Mucosa of descending colon (tissue), 3 donors: Measurements from ENCODE around the gene PDE2A. TPM values are rescaled to one million over a fixed set of nuclear protein-coding genes. Genes with fewer than 3 reads are reported as not detected.

Experiments
- ATAC-seq: fragments of 200-7000 bp; cut with Tn5 transposase; one replicate; pipeline ENCODE4 v1.9.1; 2020; ENCODE audit warnings: mild to moderate bottlenecking, moderate library complexity
- DNase-seq, 3 donors: peaks; one replicate each; pipeline ENCODE4 v3.0.0-alpha.2; 2020
- H3K36me3 ChIP-seq: fragments of 200-600 bp; one replicate; pipeline ENCODE4 v1.8.0; 2021; ENCODE audit warnings: low read depth, mild to moderate bottlenecking
- H3K4me1 ChIP-seq: fragments of 200-600 bp; one replicate; pipeline ENCODE4 v1.8.0; 2021; ENCODE audit warnings: low read depth, mild to moderate bottlenecking
- H3K4me3 ChIP-seq: fragments of 200-600 bp; one replicate; pipeline ENCODE4 v1.8.0; 2021; ENCODE audit warnings: mild to moderate bottlenecking
- H3K9me3 ChIP-seq: fragments of 200-600 bp; one replicate; pipeline ENCODE4 v1.8.0; 2021; ENCODE audit warnings: mild to moderate bottlenecking
- CTCF ChIP-seq: fragments of 200-600 bp; IDR thresholded peaks from one replicate; pipeline ENCODE4 v1.8.0; 2022; ENCODE audit warnings: antibody characterized with exemption, mild to moderate bottlenecking
- intact Hi-C, 2 donors: fragments of 100-400 bp; cut with DNase I in 1 of 2; cut with micrococcal nuclease in 1 of 2; formaldehyde crosslinking; loops; one replicate each; pipeline versions ENCODE4 v1.11.0 to v1.11.1; 2022; cut with DNase I, micrococcal nuclease
- total RNA-seq, 3 donors: library from RNA; stranded (reverse); fragmentation: NEBNext Ultra II Directional in 2 of 3; extraction: Animal tissue kit (Norgen Biotek cat#: 25700) in 2 of 3; gene quantifications; one replicate each; pipeline versions ENCODE4 v1.2.1 to v1.2.4, GENCODE V29; 2021 to 2023
- donor health status: DM: no; HTN: no; CAD: no; lungs with moderate emphysema.
- donor health status: DM: no; HTN: no; CAD: no.
- donor health status: DM: no; HTN: yes; CAD: no.

PDE2A gene
- total RNA-seq, 3 donors from 2014 or later: 7.0 to 45.9 (median 9.6) TPM

- ATAC-seq: no peak
- H3K9me3 ChIP-seq: no peaks in the 10 kb centered on the region
- no peaks in the 10 kb centered on the region for H3K4me1 ChIP-seq
- DNase-seq: no peak
- no peaks in the 10 kb centered on the region for H3K36me3 ChIP-seq
- intact Hi-C loops: loop anchor here in 1 of 2 donors (10.0 kb wide), 1 partner anchor 98 kb away; no protein-coding TSS in a partner anchor
- no peak overlapping the region for H3K4me3 ChIP-seq
- TF ChIP-seq CTCF: no peak
Measured at GRCh38 chr11:72682858-72683243, 8.6 kb upstream of the PDE2A start.

GRCh38 chr11:72682238-72682857 lies 8.1 kb upstream of the PDE2A start:
- no peak overlapping the region for H3K4me3 ChIP-seq
- DNase-seq: no peak
- intact Hi-C loops: loop anchor here in 1 of 2 donors (10.0 kb wide), 1 partner anchor 98 kb away; no protein-coding TSS in a partner anchor
- H3K4me1 ChIP-seq: no peaks in the 10 kb centered on the region
- no peaks in the 10 kb centered on the region for H3K36me3 ChIP-seq
- no peak for ATAC-seq
- no peaks in the 10 kb centered on the region for H3K9me3 ChIP-seq
- no peak for TF ChIP-seq CTCF

GRCh38 chr11:72681226-72682153 lies 7.3 kb upstream of the PDE2A start:
- H3K4me3 ChIP-seq: no peak overlapping the region
- H3K36me3 ChIP-seq: no peaks in the 10 kb centered on the region
- peak; percentile 5 for ATAC-seq
- no peaks in the 10 kb centered on the region for H3K4me1 ChIP-seq
- no peak for DNase-seq
- no peaks in the 10 kb centered on the region for H3K9me3 ChIP-seq
- intact Hi-C loops: loop anchor here in 1 of 2 donors (10.0 kb wide), 1 partner anchor 97 kb away; no protein-coding TSS in a partner anchor
- TF ChIP-seq CTCF: no peak

GRCh38 chr11:72680624-72681158 lies 6.5 kb upstream of the PDE2A start:
- intact Hi-C loops: loop anchor here in 1 of 2 donors (10.0 kb wide), 1 partner anchor 96 kb away; no protein-coding TSS in a partner anchor

More at GRCh38 chr11:72680624-72681158, 6.5 kb upstream of the PDE2A start:
- Histone ChIP-seq H3K36me3 (no peaks in the 10 kb centered on the region), H3K4me1 (no peaks in the 10 kb centered on the region), H3K9me3 (no peaks in the 10 kb centered on the region), H3K4me3 (no peak overlapping the region)
- no peak for TF ChIP-seq CTCF
- ATAC-seq (no peak), DNase-seq (no peak)
